Karpas-422 (cell line): Measurements from ENCODE around the gene C1QB. TPM values are rescaled to one million over a fixed set of nuclear protein-coding genes. Genes with fewer than 3 reads are reported as not detected.
"Not testable (repeated sequence)": the region's sequence is repeated elsewhere in the genome, so short reads cannot be mapped to it uniquely, and the experiment has no call there.

Experiments used
- DNase-seq: peaks from one replicate; pipeline ENCODE4 v3.0.0-alpha.2; 2015
- H2AFZ ChIP-seq: fragments of 200-600 bp; sonication (generic); 2 replicates; pipeline ENCODE4 v1.6.1; 2014; ENCODE audit warnings: antibody characterized with exemption, low read length, mixed read lengths
- H3K27ac ChIP-seq: fragments of 200-600 bp; sonication (generic); 2 replicates; pipeline ENCODE4 v1.5.1; 2014; ENCODE audit warnings: mild to moderate bottlenecking, low read length, moderate library complexity
- H3K27me3 ChIP-seq: fragments of 200-600 bp; sonication (generic); 2 replicates; pipeline ENCODE4 v1.6.1; 2014; ENCODE audit warnings: low read length, mixed read lengths
- H3K36me3 ChIP-seq: fragments of 200-600 bp; sonication (generic); 2 replicates; pipeline ENCODE4 v1.6.1; 2014; ENCODE audit warnings: low read length, mixed read lengths; ENCODE audit not compliant: insufficient read depth
- H3K4me1 ChIP-seq: fragments of 200-600 bp; sonication (generic); 2 replicates; pipeline ENCODE4 v1.6.1; 2014; ENCODE audit warnings: mild to moderate bottlenecking, low read length, mixed read lengths
- H3K4me2 ChIP-seq: fragments of 200-600 bp; sonication (generic); 2 replicates; pipeline ENCODE4 v1.6.1; 2014; ENCODE audit warnings: low read length, low read depth, mild to moderate bottlenecking; ENCODE audit not compliant: poor library complexity, severe bottlenecking
- H3K4me3 ChIP-seq: fragments of 200-600 bp; sonication (generic); 2 replicates; pipeline ENCODE4 v1.5.1; 2014; ENCODE audit warnings: mild to moderate bottlenecking, antibody characterized with exemption, low read length, mixed read lengths
- H3K79me2 ChIP-seq: fragments of 200-600 bp; sonication (generic); 2 replicates; pipeline ENCODE4 v1.6.1; 2014; ENCODE audit warnings: mild to moderate bottlenecking, low read length, mixed read lengths
- H3K9ac ChIP-seq: fragments of 200-600 bp; sonication (generic); 2 replicates; pipeline ENCODE4 v1.6.0; 2014; ENCODE audit warnings: low read length
- H3K9me2 ChIP-seq: fragments of 200-600 bp; sonication (generic), shearing (Covaris generic); replicated peaks from 2 replicates; pipeline ENCODE4 v1.6.0; 2014; ENCODE audit warnings: mild to moderate bottlenecking, low read length, moderate library complexity; ENCODE audit not compliant: insufficient read depth
- H3K9me3 ChIP-seq: fragments of 300-700, 200-600 bp; sonication (generic); 2 replicates; pipeline ENCODE4 v1.6.1; 2014; ENCODE audit warnings: low read length, mixed read lengths
- H4K20me1 ChIP-seq: fragments of 200-600 bp; sonication (generic); 2 replicates; pipeline ENCODE4 v1.6.1; 2014; ENCODE audit warnings: mild to moderate bottlenecking, antibody characterized with exemption, low read length, low read depth; ENCODE audit not compliant: insufficient read depth
- total RNA-seq: library from RNA; depleted of rRNA; stranded (reverse); fragments of >200 nt; shearing (Covaris generic); gene quantifications from 2 replicates; pipeline ENCODE4 v1.2.3, GENCODE V29; 2014; ENCODE audit warnings: low replicate concordance

C1QB gene
- total RNA-seq, 1 experiment from 2014 or later, result not detected

GRCh38 chr1:22662318-22662717 is 9.3 kb downstream of the C1QB start:
- H3K4me1 ChIP-seq, result no peaks in the 10 kb centered on the region
- H3K4me3 ChIP-seq, result no peak overlapping the region
- H3K9me3 ChIP-seq, result no peaks in the 10 kb centered on the region
- no peak overlapping the region for H3K4me2 ChIP-seq
- no peak overlapping the region for H3K27ac ChIP-seq
- H3K9me2 ChIP-seq, result no peaks in the 10 kb centered on the region
- no peaks in the 10 kb centered on the region for H4K20me1 ChIP-seq
- peak; percentile 93 for DNase-seq
- H3K79me2 ChIP-seq, result no peaks in the 10 kb centered on the region
- no peak overlapping the region for H2AFZ ChIP-seq
- no peaks in the 10 kb centered on the region for H3K36me3 ChIP-seq
- no peaks in the 10 kb centered on the region for H3K27me3 ChIP-seq
- H3K9ac ChIP-seq, result no peak overlapping the region

- Histone ChIP-seq H3K4me3 (no peak overlapping the region), H3K36me3 (no peaks in the 10 kb centered on the region), H3K79me2 (no peaks in the 10 kb centered on the region), H3K9ac (no peak overlapping the region), H3K9me3 (no peaks in the 10 kb centered on the region), H2AFZ (no peak overlapping the region), H3K27me3 (no peaks in the 10 kb centered on the region), H4K20me1 (no peaks in the 10 kb centered on the region), H3K27ac (no peak overlapping the region), H3K4me1 (no peaks in the 10 kb centered on the region), H3K9me2 (no peaks in the 10 kb centered on the region), H3K4me2 (no peak overlapping the region)
- DNase-seq, result no peak
These were observed 10.0 kb downstream of the C1QB start for GRCh38 chr1:22662986-22663408.

GRCh38 chr1:22665752-22666151 is 12.7 kb downstream of the C1QB start:
- no peaks in the 10 kb centered on the region for H3K79me2 ChIP-seq
- no peak overlapping the region for H3K4me2 ChIP-seq
- no peaks in the 10 kb centered on the region for H4K20me1 ChIP-seq
- no peaks in the 10 kb centered on the region for H3K36me3 ChIP-seq
- H3K4me3 ChIP-seq, result no peak overlapping the region
- no peak overlapping the region for H3K27ac ChIP-seq
- H3K9me2 ChIP-seq, result no peaks in the 10 kb centered on the region
- H2AFZ ChIP-seq, result no peak overlapping the region
- no peaks in the 10 kb centered on the region for H3K27me3 ChIP-seq
- no peaks in the 10 kb centered on the region for H3K9me3 ChIP-seq
- H3K9ac ChIP-seq, result no peak overlapping the region
- no peaks in the 10 kb centered on the region for H3K4me1 ChIP-seq
- DNase-seq, result peak; percentile 53

- no peaks in the 10 kb centered on the region for H3K9me2 ChIP-seq
- H3K9ac ChIP-seq, result no peak overlapping the region
- H3K27me3 ChIP-seq, result no peaks in the 10 kb centered on the region
- H3K79me2 ChIP-seq, result no peaks in the 10 kb centered on the region
- DNase-seq, result no peak
- no peaks in the 10 kb centered on the region for H3K36me3 ChIP-seq
- no peaks in the 10 kb centered on the region for H4K20me1 ChIP-seq
- H3K4me3 ChIP-seq, result no peak overlapping the region
- H2AFZ ChIP-seq, result no peak overlapping the region
- H3K9me3 ChIP-seq, result no peaks in the 10 kb centered on the region
- no peak overlapping the region for H3K27ac ChIP-seq
- no peaks in the 10 kb centered on the region for H3K4me1 ChIP-seq
- no peak overlapping the region for H3K4me2 ChIP-seq
These were observed 13.4 kb downstream of the C1QB start for GRCh38 chr1:22666412-22666811.

DNA sequence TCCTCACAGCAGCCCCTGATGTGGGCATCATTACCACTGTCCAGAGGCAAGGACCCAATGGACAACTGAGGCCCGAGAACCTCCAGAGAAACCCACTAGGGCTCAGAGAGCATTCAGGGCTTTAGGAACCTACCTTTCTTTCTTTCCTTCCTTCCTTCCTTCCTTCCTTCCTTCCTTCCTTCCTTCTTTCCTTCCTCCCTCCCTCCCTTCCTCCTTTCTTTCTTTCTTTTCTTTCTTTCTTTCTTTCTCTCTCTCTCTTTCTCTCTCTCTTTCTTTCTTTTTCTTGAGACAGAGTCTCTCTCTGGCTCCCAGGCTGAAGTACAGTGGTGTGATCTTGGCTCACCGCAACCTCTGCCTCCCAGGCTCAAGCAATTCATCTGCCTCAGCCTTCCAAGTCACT is 15.8 kb downstream of the C1QB start:
- H3K4me1 ChIP-seq, DNase-seq, H3K4me3 ChIP-seq, H3K79me2 ChIP-seq, H3K9me2 ChIP-seq, H3K36me3 ChIP-seq, H2AFZ ChIP-seq, H3K27ac ChIP-seq, H3K27me3 ChIP-seq, H3K9ac ChIP-seq, H4K20me1 ChIP-seq, H3K9me3 ChIP-seq, H3K4me2 ChIP-seq: not testable (repeated sequence)

DNA sequence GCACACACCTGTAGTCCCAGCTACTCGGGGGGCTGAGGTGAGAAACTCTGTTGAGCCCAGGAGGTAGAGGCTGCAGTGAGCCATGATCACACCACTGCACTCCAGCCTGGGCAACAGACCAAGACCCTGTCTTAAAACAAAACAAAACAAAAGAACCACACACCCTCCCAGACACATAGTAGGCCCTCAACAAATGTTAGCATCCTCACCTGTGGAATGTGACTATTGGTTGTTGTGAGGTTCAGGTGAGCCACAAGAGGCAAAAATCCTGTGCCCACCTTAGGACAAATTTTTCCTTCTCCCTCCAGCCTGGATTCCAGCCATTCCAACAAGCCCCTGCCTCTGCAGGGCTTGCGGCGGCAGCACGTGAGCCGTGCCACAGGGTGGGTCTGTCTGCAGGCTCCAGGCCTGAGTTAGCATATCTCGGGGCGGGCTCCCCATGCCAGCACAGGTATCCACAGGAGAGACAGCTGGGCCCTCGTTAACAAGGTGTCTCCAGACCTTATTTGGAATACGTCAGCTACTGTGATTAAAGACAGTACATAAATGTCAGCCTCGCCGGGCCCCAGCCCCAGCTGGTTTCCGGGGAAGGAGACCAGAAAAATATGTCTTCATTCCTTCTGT is 17.4 kb downstream of the C1QB start:
- DNase-seq, result no peak
- H3K4me2 ChIP-seq, result no peak overlapping the region
- no peaks in the 10 kb centered on the region for H4K20me1 ChIP-seq
- H3K9me3 ChIP-seq, result no peaks in the 10 kb centered on the region
- no peak overlapping the region for H3K27ac ChIP-seq
- no peaks in the 10 kb centered on the region for H3K4me1 ChIP-seq
- H3K9me2 ChIP-seq, result no peaks in the 10 kb centered on the region
- no peaks in the 10 kb centered on the region for H3K36me3 ChIP-seq
- H3K9ac ChIP-seq, result no peak overlapping the region
- H3K27me3 ChIP-seq, result no peaks in the 10 kb centered on the region
- no peak overlapping the region for H2AFZ ChIP-seq
- no peaks in the 10 kb centered on the region for H3K79me2 ChIP-seq
- no peak overlapping the region for H3K4me3 ChIP-seq

GRCh38 chr1:22671999-22672398 is 19.0 kb downstream of the C1QB start:
- Histone ChIP-seq H3K9me3 (no peaks in the 10 kb centered on the region), H3K9ac (no peak overlapping the region), H3K36me3 (no peaks in the 10 kb centered on the region), H3K4me2 (no peak overlapping the region), H3K27me3 (no peaks in the 10 kb centered on the region), H4K20me1 (no peaks in the 10 kb centered on the region), H2AFZ (no peak overlapping the region), H3K79me2 (no peaks in the 10 kb centered on the region), H3K4me3 (no peak overlapping the region), H3K27ac (no peak overlapping the region), H3K9me2 (no peaks in the 10 kb centered on the region), H3K4me1 (no peaks in the 10 kb centered on the region)
- DNase-seq, result no peak

- Histone ChIP-seq H3K4me2 (no peak overlapping the region), H3K4me1 (no peaks in the 10 kb centered on the region), H3K4me3 (no peak overlapping the region), H3K27ac (no peak overlapping the region), H3K27me3 (no peaks in the 10 kb centered on the region), H4K20me1 (no peaks in the 10 kb centered on the region), H3K36me3 (no peaks in the 10 kb centered on the region), H2AFZ (no peak overlapping the region), H3K79me2 (no peaks in the 10 kb centered on the region), H3K9me2 (no peaks in the 10 kb centered on the region), H3K9me3 (no peaks in the 10 kb centered on the region), H3K9ac (no peak overlapping the region)
- peak; percentile 67 for DNase-seq
These were observed 20.7 kb downstream of the C1QB start for GRCh38 chr1:22673486-22674409.
